SKM-1 treated with dmso at 0.1 percent for 144 hours (cell line): ENCODE measurements around the gene ZNF329.

ENCODE experiments used
- DNase-seq: peaks from one replicate; lab custom pipeline; 2025; ENCODE audit not compliant: unreplicated experiment; lab: John Stamatoyannopoulos, UW

ZNF329 gene

GRCh38 chr19:58118979-58119733 is 31.4 kb downstream of the ZNF329 start:
- no peak for DNase-seq

GRCh38 chr19:58117841-58118575 is 32.6 kb downstream of the ZNF329 start:
- no peak for DNase-seq

- no peak for DNase-seq
Observed at GRCh38 chr19:58108546-58108817, 42.1 kb downstream of the ZNF329 start.

- DNase-seq: no peak
Observed at GRCh38 chr19:58107778-58108545, 42.6 kb downstream of the ZNF329 start.

DNA sequence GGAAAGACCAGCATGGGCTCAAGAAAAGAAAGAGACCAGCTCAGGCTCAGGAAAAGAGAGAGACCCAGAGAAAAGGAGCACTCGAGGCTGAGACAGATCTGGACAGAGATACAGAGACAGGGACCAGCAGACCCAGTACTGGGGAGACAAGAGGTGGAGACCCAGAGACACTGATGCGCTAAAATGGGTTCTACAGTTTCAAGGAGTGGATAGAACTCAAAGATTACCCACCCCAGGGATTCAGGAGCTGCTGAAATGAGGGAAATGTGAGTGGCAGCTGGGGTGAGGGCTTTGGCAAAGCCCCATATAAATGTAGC is 51.9 kb downstream of the ZNF329 start:
- no peak for DNase-seq

- DNase-seq: no peak
Observed at GRCh38 chr19:58097781-58098681, 52.6 kb downstream of the ZNF329 start, which contains the start of gene ZSCAN18. TSS of gene ZSCAN18 (minus strand) at chr19:58098231. CDS start at chr19:58090267, 7,964 bp downstream.

DNA sequence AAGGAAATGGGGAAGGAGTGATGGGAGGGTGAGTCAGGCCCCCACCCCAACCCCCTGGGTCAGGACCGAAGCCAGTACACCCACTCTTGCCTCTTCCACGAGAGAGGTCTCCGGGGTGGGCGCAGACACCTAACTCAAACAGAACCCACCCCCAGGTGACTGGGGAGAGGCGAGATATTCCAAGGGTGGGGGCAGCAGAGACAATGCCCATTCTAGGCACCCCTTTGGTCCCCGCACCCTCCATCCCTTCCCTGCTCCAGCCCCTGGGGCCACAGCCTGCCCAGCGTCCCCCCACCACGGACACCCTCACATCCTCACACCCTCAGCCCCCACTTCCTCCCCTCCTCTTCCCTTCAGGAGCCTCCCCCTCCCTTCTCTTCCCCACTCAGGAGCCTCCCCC is 53.2 kb downstream of the ZNF329 start:
- no peak for DNase-seq

GRCh38 chr19:58096884-58097283 is 53.7 kb downstream of the ZNF329 start:
- no peak for DNase-seq

- DNase-seq: no peak
Observed at GRCh38 chr19:58095328-58095727, 55.3 kb downstream of the ZNF329 start.

GRCh38 chr19:58093071-58093470 is 57.5 kb downstream of the ZNF329 start:
- DNase-seq: no peak

DNA sequence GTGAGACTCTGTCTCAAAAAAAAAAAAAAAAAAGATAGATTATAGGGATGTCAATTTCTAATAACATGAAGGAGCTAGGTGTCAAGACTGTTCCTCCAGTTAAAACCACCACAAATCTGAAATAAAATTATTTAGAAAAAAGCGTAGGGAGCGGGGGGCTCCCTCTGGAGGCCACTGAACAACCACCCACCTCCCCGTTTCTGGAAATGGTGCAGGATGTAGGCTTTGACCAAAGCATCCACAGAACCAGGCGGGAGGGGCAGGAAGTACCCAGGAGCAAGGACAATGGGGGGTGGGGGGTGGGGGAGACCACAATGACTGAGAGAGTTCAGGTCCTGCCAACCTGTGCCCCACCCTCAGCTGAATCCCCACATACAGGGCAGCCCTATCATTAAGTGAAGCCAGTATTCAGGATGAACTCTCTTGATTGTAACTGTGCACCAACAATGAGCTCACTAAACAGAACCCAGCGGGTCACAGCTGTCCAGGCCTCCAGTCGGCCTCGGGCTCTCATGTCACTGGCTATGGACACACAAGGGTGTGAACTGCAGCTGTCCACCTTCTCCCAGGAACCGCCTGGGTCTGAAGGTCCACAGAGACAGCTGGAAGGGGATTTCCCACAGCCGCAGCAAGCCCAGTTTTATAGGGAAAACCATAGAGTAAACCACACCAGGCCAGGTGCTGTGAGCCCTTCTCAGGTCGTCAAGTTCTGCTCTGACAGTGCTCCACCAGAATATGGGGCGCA is 59.2 kb downstream of the ZNF329 start:
- no peak for DNase-seq

DNA sequence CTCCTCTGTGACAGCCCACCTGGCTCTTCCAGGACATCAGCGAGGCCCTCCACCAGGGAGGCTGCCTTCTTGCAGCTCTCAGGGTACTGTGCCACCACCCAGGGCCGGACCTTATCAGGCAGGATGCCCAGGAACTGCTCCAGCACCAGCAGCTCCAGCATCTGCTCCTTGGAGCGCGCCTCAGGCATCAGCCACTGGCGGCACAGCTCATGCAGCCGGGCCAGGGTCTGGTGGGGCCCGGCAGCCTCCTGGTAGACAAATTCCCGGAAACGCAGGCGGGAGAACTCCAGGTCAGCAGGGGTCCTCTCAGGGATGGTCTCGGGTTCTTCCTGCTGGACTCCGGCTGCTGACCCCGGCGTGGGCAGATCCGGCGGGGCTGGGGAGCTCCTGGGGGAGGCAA is 60.7 kb downstream of the ZNF329 start:
- DNase-seq: no peak

DNA sequence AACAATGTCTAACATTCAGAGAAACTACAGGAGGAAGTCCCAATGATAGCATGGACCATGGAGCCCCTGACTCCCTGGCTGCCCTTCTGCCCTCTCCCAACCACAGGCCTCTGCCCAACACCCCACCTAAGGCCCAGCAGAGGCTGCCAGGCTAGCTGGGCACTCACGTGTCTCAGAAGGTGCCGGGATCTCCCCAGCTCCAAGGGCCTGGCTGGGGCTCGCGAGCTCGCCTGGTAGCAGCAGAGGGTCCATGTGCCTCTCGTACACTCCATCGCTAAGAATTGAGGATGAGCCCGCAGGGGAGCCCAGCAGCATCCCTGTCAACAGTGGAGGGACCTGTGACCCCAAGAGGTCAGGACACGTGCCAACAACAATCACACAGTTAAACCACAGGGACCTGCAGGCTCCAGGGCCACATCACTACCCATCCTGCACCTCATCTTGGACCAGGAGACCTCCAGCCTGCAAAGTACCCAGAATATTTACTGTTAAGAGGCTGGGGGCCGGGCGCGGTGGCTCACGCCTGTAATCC is 62.0 kb downstream of the ZNF329 start:
- no peak for DNase-seq

DNA sequence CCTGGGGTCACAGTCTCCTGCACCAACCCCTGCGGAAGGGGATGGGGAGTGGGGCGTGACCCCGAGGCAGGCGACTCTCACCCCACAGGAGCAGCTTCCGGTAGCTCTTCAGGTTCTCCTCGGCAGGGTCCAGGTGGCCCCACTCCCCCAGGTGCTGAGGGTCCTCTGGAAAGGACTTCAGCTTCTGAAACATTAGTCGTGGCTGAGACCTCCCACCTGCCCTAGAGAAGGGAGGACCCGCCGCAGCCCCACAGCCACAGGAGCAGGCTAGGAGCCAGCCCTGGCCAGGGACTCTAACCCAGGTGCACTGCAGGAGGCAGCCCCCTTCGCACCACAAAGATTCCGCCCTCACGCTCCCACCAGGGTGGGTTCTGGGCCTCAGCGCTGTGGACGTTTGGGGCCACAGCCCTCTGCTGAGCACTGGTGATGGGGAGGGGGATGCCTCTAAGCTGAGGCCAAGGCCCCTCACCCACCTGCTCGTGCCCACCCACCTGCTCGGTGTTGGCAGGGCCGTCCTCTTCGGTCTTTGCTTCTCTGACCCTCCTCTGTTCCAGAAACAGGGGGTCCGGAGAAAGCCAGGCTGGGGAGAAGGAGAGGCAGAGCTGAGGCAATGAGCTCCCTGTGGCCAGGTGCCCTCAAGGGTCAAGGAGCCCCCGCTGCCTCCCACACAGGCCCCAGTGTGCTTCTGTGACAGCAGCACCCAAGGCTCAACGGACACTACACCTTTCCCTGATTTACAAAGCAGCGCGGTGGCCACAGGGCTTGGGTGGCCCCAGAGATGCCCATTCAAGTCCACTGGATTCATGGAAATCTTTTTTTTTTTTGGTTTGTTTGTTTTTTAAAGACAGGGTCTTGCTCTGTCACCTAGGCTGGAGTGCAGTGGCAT is 63.5 kb downstream of the ZNF329 start:
- DNase-seq: no peak

DNA sequence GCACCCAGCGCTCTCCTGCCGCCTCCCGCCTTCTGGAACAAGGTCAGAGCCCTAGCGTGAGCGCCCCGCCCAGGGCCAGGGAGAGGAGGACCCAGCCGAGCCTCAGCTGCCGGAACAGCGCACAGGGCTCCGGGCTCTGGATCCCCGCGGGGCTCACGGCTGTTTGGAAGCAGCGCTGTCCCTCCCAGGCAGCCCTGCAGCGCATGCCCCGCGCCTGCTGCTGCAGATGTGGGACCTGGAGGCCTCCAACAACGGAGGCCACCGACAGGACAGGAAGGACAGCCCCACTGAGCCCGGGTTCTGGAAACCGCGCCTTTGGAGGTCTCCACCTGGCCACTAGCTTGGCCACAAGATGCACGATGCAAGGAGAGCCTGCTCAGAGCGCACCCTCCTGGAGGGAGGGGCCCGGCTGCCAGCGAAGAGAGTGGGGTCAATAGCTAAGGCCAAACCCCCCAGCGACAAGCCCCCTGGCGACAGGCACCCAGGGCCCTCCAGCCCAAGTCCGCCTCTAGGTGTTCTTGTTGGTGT is 65.2 kb downstream of the ZNF329 start:
- no peak for DNase-seq

- no peak for DNase-seq
Observed at GRCh38 chr19:58084596-58085347, 65.8 kb downstream of the ZNF329 start.

GRCh38 chr19:58083021-58083420 is 67.6 kb downstream of the ZNF329 start:
- no peak for DNase-seq

GRCh38 chr19:58079792-58080191 is 70.8 kb downstream of the ZNF329 start:
- no peak for DNase-seq
